Bronchial epithelial cell (primary cell): Measurements from ENCODE around the gene HLA-DPB1. TPM values are rescaled to one million over a fixed set of nuclear protein-coding genes. Genes with fewer than 3 reads are reported as not detected.

Source experiments
- DNase-seq: peaks from one replicate; pipeline ENCODE4 v3.0.0-alpha.2; 2010; ENCODE audit warnings: low read depth
- FAIRE-seq: peaks from 2 replicates; lab custom pipeline; 2011; peaks lifted over from hg19 to GRCh38; lab: Jason Lieb, UNC
- H3K27me3 ChIP-seq: 2 replicates; pipeline ENCODE4 v1.5.1; 2011; ENCODE audit warnings: low read length; ENCODE audit not compliant: control insufficient read depth, insufficient read depth
- H3K36me3 ChIP-seq: 2 replicates; pipeline ENCODE4 v1.5.1; 2011; ENCODE audit warnings: low read length; ENCODE audit not compliant: control insufficient read depth, insufficient read depth
- H3K4me3 ChIP-seq: 2 replicates; pipeline ENCODE4 v1.5.1; 2011; ENCODE audit warnings: mild to moderate bottlenecking, low read depth, low read length, control low read depth
- CTCF ChIP-seq: IDR thresholded peaks from 2 replicates; pipeline ENCODE4 v1.5.1; 2011; ENCODE audit warnings: mild to moderate bottlenecking, moderate library complexity, low read length, control low read depth, inconsistent platforms; ENCODE audit not compliant: insufficient read depth, severe bottlenecking
- total RNA-seq: library from RNA; depleted of rRNA; stranded (reverse); fragments of >200 nt; gene quantifications from 2 replicates; pipeline ENCODE4 v1.2.1, GENCODE V29; 2014

Gene HLA-DPB1
- total RNA-seq, 1 donor from 2014 or later, result 0.53 TPM

DNA sequence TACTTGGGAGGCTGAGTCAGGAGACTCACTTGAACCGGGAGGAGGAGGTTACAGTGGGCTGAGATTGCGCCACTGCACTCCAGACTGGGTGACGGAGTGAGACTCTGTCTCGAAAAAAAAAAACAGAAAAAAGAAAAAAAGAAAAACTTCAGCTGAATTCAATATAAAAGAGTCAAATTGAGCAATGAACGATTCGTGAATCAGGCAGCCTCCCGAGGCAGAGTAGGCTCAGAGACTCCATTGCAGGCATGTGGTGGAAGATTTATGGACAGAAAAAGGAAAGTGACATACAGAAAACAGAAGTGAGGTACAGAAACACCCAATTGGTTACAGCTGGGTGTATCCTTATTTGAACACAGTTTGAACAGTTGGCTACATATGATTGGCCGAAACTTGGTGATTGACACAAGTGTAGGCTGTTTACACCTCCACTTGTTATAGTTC, 56.3 kb downstream of the HLA-DPB1 start:
- Histone ChIP-seq H3K36me3 (no peaks in the 10 kb centered on the region), H3K27me3 (peaks cover 2% of the 10 kb centered on the region), H3K4me3 (no peak overlapping the region)
- DNase-seq, result no peak
- no peak for TF ChIP-seq CTCF
- FAIRE-seq, result no peak

GRCh38 chr6:33136310-33136900, 60.6 kb downstream of the HLA-DPB1 start:
- H3K36me3 ChIP-seq, result no peaks in the 10 kb centered on the region
- H3K27me3 ChIP-seq, result peaks cover 2% of the 10 kb centered on the region
- no peak for TF ChIP-seq CTCF
- no peak for DNase-seq
- no peak overlapping the region for H3K4me3 ChIP-seq
- FAIRE-seq, result no peak

Other genes starting within 250 kb of the HLA-DPB1 start
- gene TAP2, start 237.3 kb upstream of the HLA-DPB1 start, total RNA-seq, result 25.0 and 43.1 TPM in 2 replicates
- gene PSMB8, start 231.9 kb upstream of the HLA-DPB1 start, total RNA-seq, result 19.5 and 22.9 TPM in 2 replicates
- 27.7 and 28.2 TPM in 2 replicates for gene TAP1, start 222.3 kb upstream of the HLA-DPB1 start, total RNA-seq
- 0.53 and 1.2 TPM in 2 replicates for gene PSMB9, start 221.8 kb upstream of the HLA-DPB1 start, total RNA-seq
- gene HLA-DMB, start 135.0 kb upstream of the HLA-DPB1 start, total RNA-seq, result 0.26 and 0.38 TPM in 2 replicates
- 0.26 and 2.8 TPM in 2 replicates for gene HLA-DMA, start 122.9 kb upstream of the HLA-DPB1 start, total RNA-seq
- 57.1 and 71.7 TPM in 2 replicates for gene BRD2, start 107.4 kb upstream of the HLA-DPB1 start, total RNA-seq
- gene HLA-DOA, start 66.4 kb upstream of the HLA-DPB1 start, total RNA-seq, result not detected in 2 replicates
- 0.26 and 1.1 TPM in 2 replicates for gene HLA-DPA1, start 2.3 kb upstream of the HLA-DPB1 start, total RNA-seq
- under 0.01 TPM in 2 replicates for gene COL11A2, start 116.5 kb downstream of the HLA-DPB1 start, total RNA-seq
- gene RXRB, start 124.7 kb downstream of the HLA-DPB1 start, total RNA-seq, result 13.2 and 15.3 TPM in 2 replicates
- 90.4 and 94.0 TPM in 2 replicates for gene SLC39A7, start 124.9 kb downstream of the HLA-DPB1 start, total RNA-seq
- gene HSD17B8, start 128.7 kb downstream of the HLA-DPB1 start, total RNA-seq, result 59.8 and 76.4 TPM in 2 replicates
- 43.4 and 50.7 TPM in 2 replicates for gene RING1, start 132.5 kb downstream of the HLA-DPB1 start, total RNA-seq
- gene VPS52, start 195.9 kb downstream of the HLA-DPB1 start, total RNA-seq, result 22.1 and 32.5 TPM in 2 replicates
- 9,289 and 12,112 TPM in 2 replicates for gene RPS18, start 196.1 kb downstream of the HLA-DPB1 start, total RNA-seq
- gene B3GALT4, start 201.1 kb downstream of the HLA-DPB1 start, total RNA-seq, result 3.9 and 16.9 TPM in 2 replicates
- gene WDR46, start 213.2 kb downstream of the HLA-DPB1 start, total RNA-seq, result 59.5 and 132 TPM in 2 replicates
- 61.7 and 64.5 TPM in 2 replicates for gene PFDN6, start 213.6 kb downstream of the HLA-DPB1 start, total RNA-seq
- gene RGL2, start 223.0 kb downstream of the HLA-DPB1 start, total RNA-seq, result 22.6 and 27.7 TPM in 2 replicates
- 11.6 and 24.3 TPM in 2 replicates for gene TAPBP, start 238.1 kb downstream of the HLA-DPB1 start, total RNA-seq
- 13.2 and 20.1 TPM in 2 replicates for gene ZBTB22, start 241.8 kb downstream of the HLA-DPB1 start, total RNA-seq
- gene DAXX, start 247.0 kb downstream of the HLA-DPB1 start, total RNA-seq, result 27.4 and 53.1 TPM in 2 replicates